ENCODE data around the gene SESN2.

Gene SESN2

GRCh38 chr1:28264897-28265296 lies 5.6 kb downstream of the SESN2 start:
- peaks cover 10% of the 10 kb centered on the region for H4K20me1 ChIP-seq (ENCODE audit: insufficient read depth, low read length, poor library complexity, severe bottlenecking)
- no peak overlapping the region for H2AFZ ChIP-seq (ENCODE audit: low read length)
- TF ChIP-seq EZH2phosphoT487 (IDR thresholded peaks at IDR 0.05; ENCODE audit: borderline replicate concordance), result no peak
- no peak for TF ChIP-seq CTCF (conservative IDR thresholded peaks at IDR 0.05; ENCODE audit: low read length)
- no peak overlapping the region for H3K4me2 ChIP-seq (ENCODE audit: low read depth, low read length, poor library complexity, severe bottlenecking)
- no peaks in the 10 kb centered on the region for H3K9me3 ChIP-seq (ENCODE audit: insufficient read depth, low read depth, low read length)
- no peaks in the 10 kb centered on the region for H3K27me3 ChIP-seq (ENCODE audit: insufficient read depth, low read length, poor library complexity, severe bottlenecking)
- no peaks in the 10 kb centered on the region for H3K36me3 ChIP-seq (ENCODE audit: insufficient read depth, low read length)
- H3K9ac ChIP-seq (ENCODE audit: low read depth, low read length, poor library complexity, severe bottlenecking), result no peak overlapping the region
- no peak overlapping the region for H3K4me3 ChIP-seq (ENCODE audit: low read length, poor library complexity, severe bottlenecking)
- H3K79me2 ChIP-seq (ENCODE audit: insufficient read depth, low read length), result peaks cover 10% of the 10 kb centered on the region; the same call in 1 of the 2 replicates
- H3F3A ChIP-seq (ENCODE audit: low read depth), result no peaks in the 10 kb centered on the region
- H3K9me2 ChIP-seq (replicated peaks; ENCODE audit: low read depth, low read length), result no peaks in the 10 kb centered on the region
- peaks cover 7% of the 10 kb centered on the region for H3K4me1 ChIP-seq (ENCODE audit: insufficient read depth, low read length, poor library complexity, severe bottlenecking)

DNA sequence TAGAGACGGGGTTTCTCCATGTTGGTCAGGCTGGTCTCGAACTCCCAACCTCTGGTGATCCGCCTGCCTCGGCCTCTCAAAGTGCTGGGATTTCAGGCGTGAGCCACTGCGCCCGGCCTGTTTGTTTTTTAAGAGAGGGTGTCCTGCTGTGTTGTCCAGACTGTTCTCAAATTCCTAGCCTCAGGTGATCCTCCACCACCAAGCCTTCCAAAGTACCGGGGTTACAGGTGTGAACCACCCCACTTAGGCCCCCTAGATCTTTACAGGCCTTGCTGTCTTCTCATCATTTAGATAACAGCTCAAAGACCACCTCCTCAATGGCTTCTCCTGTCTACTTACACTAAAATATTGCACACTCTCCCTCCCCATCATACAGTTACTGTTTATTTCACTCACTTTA lies 6.3 kb downstream of the SESN2 start:
- H3K4me1 ChIP-seq (ENCODE audit: insufficient read depth, low read length, poor library complexity, severe bottlenecking), result peaks cover 7% of the 10 kb centered on the region
- no peak for TF ChIP-seq CTCF (conservative IDR thresholded peaks at IDR 0.05; ENCODE audit: low read length)
- no peaks in the 10 kb centered on the region for H3F3A ChIP-seq (ENCODE audit: low read depth)
- no peaks in the 10 kb centered on the region for H3K27me3 ChIP-seq (ENCODE audit: insufficient read depth, low read length, poor library complexity, severe bottlenecking)
- H4K20me1 ChIP-seq (ENCODE audit: insufficient read depth, low read length, poor library complexity, severe bottlenecking), result peaks cover 5% of the 10 kb centered on the region
- H3K4me2 ChIP-seq (ENCODE audit: low read depth, low read length, poor library complexity, severe bottlenecking), result no peak overlapping the region
- H3K36me3 ChIP-seq (ENCODE audit: insufficient read depth, low read length), result no peaks in the 10 kb centered on the region
- H3K9me3 ChIP-seq (ENCODE audit: insufficient read depth, low read depth, low read length), result no peaks in the 10 kb centered on the region
- no peaks in the 10 kb centered on the region for H3K9me2 ChIP-seq (replicated peaks; ENCODE audit: low read depth, low read length)
- no peak overlapping the region for H3K4me3 ChIP-seq (ENCODE audit: low read length, poor library complexity, severe bottlenecking)
- H3K79me2 ChIP-seq (ENCODE audit: insufficient read depth, low read length), result peaks cover 4% of the 10 kb centered on the region; the same call in 1 of the 2 replicates
- H2AFZ ChIP-seq (ENCODE audit: low read length), result no peak overlapping the region
- no peak overlapping the region for H3K9ac ChIP-seq (ENCODE audit: low read depth, low read length, poor library complexity, severe bottlenecking)

- no peak for TF ChIP-seq CTCF (conservative IDR thresholded peaks at IDR 0.05; ENCODE audit: low read length)
- no peak for TF ChIP-seq EZH2phosphoT487 (IDR thresholded peaks at IDR 0.05; ENCODE audit: borderline replicate concordance)
- Histone ChIP-seq H3F3A (ENCODE audit: low read depth) (no peaks in the 10 kb centered on the region), H4K20me1 (ENCODE audit: insufficient read depth, low read length, poor library complexity, severe bottlenecking) (no peaks in the 10 kb centered on the region), H3K9me2 (replicated peaks; ENCODE audit: low read depth, low read length) (no peaks in the 10 kb centered on the region), H3K4me2 (ENCODE audit: low read depth, low read length, poor library complexity, severe bottlenecking) (no peak overlapping the region), H3K4me3 (ENCODE audit: low read length, poor library complexity, severe bottlenecking) (no peak overlapping the region), H3K79me2 (ENCODE audit: insufficient read depth, low read length) (no peaks in the 10 kb centered on the region), H3K27me3 (ENCODE audit: insufficient read depth, low read length, poor library complexity, severe bottlenecking) (no peaks in the 10 kb centered on the region), H3K9ac (ENCODE audit: low read depth, low read length, poor library complexity, severe bottlenecking) (no peak overlapping the region), H2AFZ (ENCODE audit: low read length) (no peak overlapping the region), H3K9me3 (ENCODE audit: insufficient read depth, low read depth, low read length) (no peaks in the 10 kb centered on the region), H3K4me1 (ENCODE audit: insufficient read depth, low read length, poor library complexity, severe bottlenecking) (no peaks in the 10 kb centered on the region), H3K36me3 (ENCODE audit: insufficient read depth, low read length) (no peaks in the 10 kb centered on the region)
Measured at GRCh38 chr1:28266920-28267322, 7.6 kb downstream of the SESN2 start.
